Thyroid gland (tissue), 4 donors: ENCODE results near the gene AGMO.

Experiments
- CTCF ChIP-seq, 6 experiments: fragments of 200-600 bp in 3 of 6; fragments of 450-650 bp in 3 of 6; sonication (generic) in 3 of 6; IDR thresholded peaks; one replicate each; pipeline ENCODE4 v1.5.1; 2016 to 2019; ENCODE audit warnings: antibody characterized with exemption in 6 of 6, mild to moderate bottlenecking in 2 of 6, inconsistent platforms in 1 of 6, moderate library complexity in 1 of 6
- POLR2A ChIP-seq, 2 donors: fragments of 450-650 bp; IDR thresholded peaks; one replicate each; pipeline ENCODE4 v1.6.1; 2017; ENCODE audit warnings: antibody characterized with exemption in 2 of 2, mild to moderate bottlenecking in 2 of 2, moderate library complexity in 1 of 2

GRCh38 chr7:15430191-15430590 is 131.6 kb downstream of the AGMO start:
- TF ChIP-seq CTCF (IDR thresholded peaks at IDR 0.05) (no peak), POLR2A (IDR thresholded peaks at IDR 0.05) (no peak)
